Measurements from ENCODE around the gene WNT3A.
A peak's percentile ranks its signal among the peaks of the same experiment; 100 is the strongest.

The WNT3A gene

GRCh38 chr1:228100822-228101613, 94.2 kb downstream of the WNT3A start:
- FAIRE-seq (no peak), DNase-seq (ENCODE audit: low spot score) (no peak)

- DNase-seq (ENCODE audit: low spot score), result no peak
- no peak for FAIRE-seq
Observed at GRCh38 chr1:228101614-228101993, 94.8 kb downstream of the WNT3A start.

GRCh38 chr1:228101994-228102790, 95.4 kb downstream of the WNT3A start:
- DNase-seq (ENCODE audit: low spot score) (no peak), FAIRE-seq (no peak)

- no peak for FAIRE-seq
Observed at GRCh38 chr1:228102791-228103620, 96.2 kb downstream of the WNT3A start, which contains the start of gene C1orf35. C1orf35 (minus strand) TSS chr1:228103325; CDS start chr1:228103227, 98 bp downstream.

GRCh38 chr1:228104526-228105269, 97.9 kb downstream of the WNT3A start:
- DNase-seq (ENCODE audit: low spot score) (no peak), FAIRE-seq (no peak)

More at GRCh38 chr1:228102791-228103620, 96.2 kb downstream of the WNT3A start, which contains the start of gene C1orf35:
- DNase-seq (ENCODE audit: low spot score), result peak; percentile 79

GRCh38 chr1:228105270-228105995, 98.6 kb downstream of the WNT3A start:
- DNase-seq (ENCODE audit: low spot score) (no peak), FAIRE-seq (no peak)

- DNase-seq (ENCODE audit: low spot score) (no peak), FAIRE-seq (no peak)
Observed at GRCh38 chr1:228105996-228106799, 99.4 kb downstream of the WNT3A start.

GRCh38 chr1:228106800-228107054, 99.9 kb downstream of the WNT3A start:
- no peak for FAIRE-seq

GRCh38 chr1:228107636-228108035, 100.8 kb downstream of the WNT3A start:
- FAIRE-seq, result no peak
- no peak for DNase-seq (ENCODE audit: low spot score)

More at GRCh38 chr1:228106800-228107054, 99.9 kb downstream of the WNT3A start:
- DNase-seq (ENCODE audit: low spot score), result no peak

- no peak for DNase-seq (ENCODE audit: low spot score)
- FAIRE-seq, result no peak
Observed at GRCh38 chr1:228108055-228108690, 101.4 kb downstream of the WNT3A start.

- DNase-seq (ENCODE audit: low spot score) (no peak), FAIRE-seq (no peak)
Observed at GRCh38 chr1:228108742-228109072, 101.9 kb downstream of the WNT3A start.

GRCh38 chr1:228109073-228109961, 102.5 kb downstream of the WNT3A start, which contains the start of gene MRPL55:
MRPL55 (minus strand) TSS chr1:228109299; CDS start chr1:228108260, 1,039 bp downstream.
- DNase-seq (ENCODE audit: low spot score), result peak; percentile 91
- peak; percentile 71 for FAIRE-seq

- DNase-seq (ENCODE audit: low spot score) (no peak), FAIRE-seq (no peak)
Observed at GRCh38 chr1:228109962-228110488, 103.2 kb downstream of the WNT3A start.

GRCh38 chr1:228110556-228110955, 103.8 kb downstream of the WNT3A start:
- no peak for FAIRE-seq

More at GRCh38 chr1:228110556-228110955, 103.8 kb downstream of the WNT3A start:
- no peak for DNase-seq (ENCODE audit: low spot score)
